Glutamatergic neuron (in vitro differentiated cells): ENCODE results near the gene FGF7. TPM values are rescaled to one million over a fixed set of nuclear protein-coding genes. Genes with fewer than 3 reads are reported as not detected.

ENCODE experiments used
- DNase-seq: peaks from one replicate; pipeline ENCODE4 v3.0.0; 2022
- H3K27ac Mint-ChIP-seq: one replicate; pipeline ENCODE4 v1.8.0; 2020; ENCODE audit warnings: mild to moderate bottlenecking, mixed read lengths, inconsistent platforms; ENCODE audit not compliant: unreplicated experiment
- H3K27me3 Mint-ChIP-seq: one replicate; pipeline ENCODE4 v1.8.0; 2020; ENCODE audit warnings: mild to moderate bottlenecking, moderate library complexity, mixed read lengths, inconsistent platforms; ENCODE audit not compliant: unreplicated experiment
- H3K36me3 Mint-ChIP-seq: one replicate; pipeline ENCODE4 v1.8.0; 2020; ENCODE audit warnings: mild to moderate bottlenecking, mixed read lengths, inconsistent platforms; ENCODE audit not compliant: unreplicated experiment
- H3K4me1 Mint-ChIP-seq: one replicate; pipeline ENCODE4 v1.8.0; 2020; ENCODE audit warnings: mild to moderate bottlenecking, low read depth, mixed read lengths, inconsistent platforms; ENCODE audit not compliant: unreplicated experiment
- H3K4me3 Mint-ChIP-seq: one replicate; pipeline ENCODE4 v1.8.0; 2020; ENCODE audit warnings: mild to moderate bottlenecking, mixed read lengths, inconsistent platforms; ENCODE audit not compliant: unreplicated experiment
- H3K9me3 Mint-ChIP-seq: one replicate; pipeline ENCODE4 v1.8.0; 2020; ENCODE audit warnings: mild to moderate bottlenecking, moderate library complexity, mixed read lengths, inconsistent platforms; ENCODE audit not compliant: unreplicated experiment
- CTCF ChIP-seq: fragments of 200-600 bp; sonication (generic); IDR thresholded peaks from one replicate; pipeline ENCODE4 v1.5.0; 2021; ENCODE audit not compliant: partially characterized antibody, unreplicated experiment
- total RNA-seq: library from RNA; stranded (reverse); fragmentation: NEBNext Ultra II Directional; extraction: Animal tissue kit (Norgen Biotek cat#: 25700); gene quantifications from one replicate; pipeline ENCODE4 v1.2.1, GENCODE V29; 2021; ENCODE audit not compliant: unreplicated experiment

The FGF7 gene
- total RNA-seq, 1 donor from 2014 or later, result 0.07 TPM

GRCh38 chr15:49436751-49437150, 13.7 kb downstream of the FGF7 start:
- Mint-ChIP-seq H3K27me3 (no peaks in the 10 kb centered on the region), H3K4me1 (no peaks in the 10 kb centered on the region), H3K36me3 (no peaks in the 10 kb centered on the region), H3K4me3 (no peak overlapping the region), H3K9me3 (no peaks in the 10 kb centered on the region), H3K27ac (no peak overlapping the region)
- no peak for DNase-seq
- no peak for TF ChIP-seq CTCF

GRCh38 chr15:49438962-49439631, 16.1 kb downstream of the FGF7 start:
- no peaks in the 10 kb centered on the region for H3K27me3 Mint-ChIP-seq
- no peak for DNase-seq
- H3K4me1 Mint-ChIP-seq, result no peaks in the 10 kb centered on the region
- H3K4me3 Mint-ChIP-seq, result no peak overlapping the region
- no peak for TF ChIP-seq CTCF
- no peaks in the 10 kb centered on the region for H3K9me3 Mint-ChIP-seq
- H3K36me3 Mint-ChIP-seq, result no peaks in the 10 kb centered on the region
- H3K27ac Mint-ChIP-seq, result no peak overlapping the region

- TF ChIP-seq CTCF, result no peak
- no peaks in the 10 kb centered on the region for H3K36me3 Mint-ChIP-seq
- no peaks in the 10 kb centered on the region for H3K27me3 Mint-ChIP-seq
- no peak overlapping the region for H3K27ac Mint-ChIP-seq
- H3K4me1 Mint-ChIP-seq, result no peaks in the 10 kb centered on the region
- H3K9me3 Mint-ChIP-seq, result no peaks in the 10 kb centered on the region
- DNase-seq, result no peak
- no peak overlapping the region for H3K4me3 Mint-ChIP-seq
Observed at GRCh38 chr15:49439678-49440395, 16.8 kb downstream of the FGF7 start.

- H3K4me1 Mint-ChIP-seq, result no peaks in the 10 kb centered on the region
- no peaks in the 10 kb centered on the region for H3K36me3 Mint-ChIP-seq
- H3K27ac Mint-ChIP-seq, result no peak overlapping the region
- no peak for TF ChIP-seq CTCF
- H3K9me3 Mint-ChIP-seq, result no peaks in the 10 kb centered on the region
- DNase-seq, result no peak
- no peak overlapping the region for H3K4me3 Mint-ChIP-seq
- H3K27me3 Mint-ChIP-seq, result no peaks in the 10 kb centered on the region
Observed at GRCh38 chr15:49441356-49441755, 18.3 kb downstream of the FGF7 start.

- Mint-ChIP-seq H3K9me3 (no peaks in the 10 kb centered on the region), H3K4me3 (no peak overlapping the region), H3K4me1 (no peaks in the 10 kb centered on the region), H3K27me3 (no peaks in the 10 kb centered on the region), H3K27ac (no peak overlapping the region), H3K36me3 (no peaks in the 10 kb centered on the region)
- no peak for DNase-seq
- TF ChIP-seq CTCF, result no peak
Observed at GRCh38 chr15:49441816-49442215, 18.8 kb downstream of the FGF7 start.
